K562 (cell line): Measurements from ENCODE around the gene TP53TG5.

Source experiments
- BCL6 ChIP-seq: fragments of 250-450 bp; sonication (Bioruptor Pico); IDR thresholded peaks from 2 replicates; pipeline ENCODE4 v1.4.0; 2020
- FOXA3 ChIP-seq, 2 experiments: fragments of 450-650 bp in 1 of 2; sonication (generic) in 1 of 2; formaldehyde crosslinking; IDR thresholded peaks in 1 of 2; conservative IDR thresholded peaks in 1 of 2; 2 replicates each; pipeline versions ENCODE4 v1.4.0 to v1.8.0; 2020 to 2022; ENCODE audit warnings: mild to moderate bottlenecking in 2 of 2, missing genetic modification reagents in 1 of 2
- KDM5B ChIP-seq: fragments of 200-600 bp; sonication (generic); IDR thresholded peaks from 2 replicates; pipeline ENCODE4 v1.6.1; 2012; ENCODE audit warnings: low read depth, mild to moderate bottlenecking, moderate library complexity, low read length, control low read depth, inconsistent platforms; ENCODE audit not compliant: insufficient replicate concordance
- MAFK ChIP-seq: IDR thresholded peaks from 2 replicates; pipeline ENCODE4 v1.6.1; 2011; ENCODE audit warnings: low read length, improper control_type of control experiment
- NR2C1 ChIP-seq, 2 experiments: fragments of 450-650 bp; IDR thresholded peaks; 2 replicates each; pipeline ENCODE4 v1.6.1; 2017; ENCODE audit warnings: mild to moderate bottlenecking in 2 of 2, antibody characterized with exemption in 1 of 2, inconsistent platforms in 1 of 2, missing compliant biosample characterization in 1 of 2, missing genetic modification characterization in 1 of 2
- SIN3A ChIP-seq, 2 experiments: fragments of 150-350 bp in 1 of 2; IDR thresholded peaks; 2 replicates each; pipeline ENCODE4 v1.6.1; 2011 to 2016; ENCODE audit warnings: borderline replicate concordance in 2 of 2, low read depth in 2 of 2, low read length in 2 of 2, mild to moderate bottlenecking in 2 of 2, moderate library complexity in 2 of 2; ENCODE audit not compliant: control insufficient read depth in 1 of 2
- U2AF1 ChIP-seq: fragments of 200-400 bp; formaldehyde crosslinking; optimal IDR thresholded peaks from 2 replicates; pipeline ENCODE3; 2017; ENCODE audit warnings: mild to moderate bottlenecking, low read depth, low read length, moderate library complexity
- ZEB2 ChIP-seq: fragments of 450-650 bp; IDR thresholded peaks from 2 replicates; pipeline ENCODE4 v1.6.1; 2016
- ZNF174 ChIP-seq: fragments of 250-450 bp; sonication (Bioruptor Pico); IDR thresholded peaks from 2 replicates; pipeline ENCODE4 v1.4.0; 2020; ENCODE audit warnings: mild to moderate bottlenecking
- ZNF311 ChIP-seq: fragments of 250-450 bp; sonication (Bioruptor Pico); IDR thresholded peaks from 2 replicates; pipeline ENCODE4 v1.4.0; 2020; ENCODE audit warnings: mild to moderate bottlenecking, moderate library complexity
- ZNF639 ChIP-seq, 2 experiments: fragments of 200-800 bp in 1 of 2; sonication (Bioruptor generic) in 1 of 2; sonication (generic) in 1 of 2; formaldehyde crosslinking in 1 of 2; IDR thresholded peaks in 1 of 2; conservative IDR thresholded peaks in 1 of 2; 2 replicates each; pipeline versions ENCODE4 v1.5.0 to v1.6.1; 2016 to 2020; ENCODE audit warnings: missing compliant biosample characterization in 1 of 2, missing genetic modification characterization in 1 of 2, missing genetic modification reagents in 1 of 2

GRCh38 chr20:45365444-45365970 lies 12.6 kb downstream of the TP53TG5 start:
- TF ChIP-seq FOXA3 (CRISPR knock-in tag; conservative IDR thresholded peaks at IDR 0.05 in 1 of 2, IDR thresholded peaks at IDR 0.05 in 1 of 2) (no peak), ZNF639 (CRISPR knock-in tag; conservative IDR thresholded peaks at IDR 0.05 in 1 of 2, IDR thresholded peaks at IDR 0.05 in 1 of 2) (no peak), U2AF1 (no peak), BCL6 (CRISPR knock-in tag) (no peak), NR2C1 (IDR thresholded peaks at IDR 0.05) (no peak), NR2C1 (tag; IDR thresholded peaks at IDR 0.05) (no peak), ZNF311 (CRISPR knock-in tag) (no peak), MAFK (no peak), ZEB2 (no peak), KDM5B (no peak), ZNF174 (CRISPR knock-in tag) (no peak), SIN3A (IDR thresholded peaks at IDR 0.05; ENCODE audit: borderline replicate concordance in 2 of 2, control insufficient read depth in 1 of 2, low read depth in 2 of 2, low read length in 2 of 2) (no peak)
